HG02943 (cell line): Measurements from ENCODE around the gene DDX51.

Experiments
- ATAC-seq: cut with Tn5 transposase; IDR thresholded peaks from one replicate; pipeline ENCODE4 v1.9.1; 2021; ENCODE audit warnings: mild to moderate bottlenecking, low read depth, moderate library complexity; ENCODE audit not compliant: unreplicated experiment

DDX51 gene

DNA sequence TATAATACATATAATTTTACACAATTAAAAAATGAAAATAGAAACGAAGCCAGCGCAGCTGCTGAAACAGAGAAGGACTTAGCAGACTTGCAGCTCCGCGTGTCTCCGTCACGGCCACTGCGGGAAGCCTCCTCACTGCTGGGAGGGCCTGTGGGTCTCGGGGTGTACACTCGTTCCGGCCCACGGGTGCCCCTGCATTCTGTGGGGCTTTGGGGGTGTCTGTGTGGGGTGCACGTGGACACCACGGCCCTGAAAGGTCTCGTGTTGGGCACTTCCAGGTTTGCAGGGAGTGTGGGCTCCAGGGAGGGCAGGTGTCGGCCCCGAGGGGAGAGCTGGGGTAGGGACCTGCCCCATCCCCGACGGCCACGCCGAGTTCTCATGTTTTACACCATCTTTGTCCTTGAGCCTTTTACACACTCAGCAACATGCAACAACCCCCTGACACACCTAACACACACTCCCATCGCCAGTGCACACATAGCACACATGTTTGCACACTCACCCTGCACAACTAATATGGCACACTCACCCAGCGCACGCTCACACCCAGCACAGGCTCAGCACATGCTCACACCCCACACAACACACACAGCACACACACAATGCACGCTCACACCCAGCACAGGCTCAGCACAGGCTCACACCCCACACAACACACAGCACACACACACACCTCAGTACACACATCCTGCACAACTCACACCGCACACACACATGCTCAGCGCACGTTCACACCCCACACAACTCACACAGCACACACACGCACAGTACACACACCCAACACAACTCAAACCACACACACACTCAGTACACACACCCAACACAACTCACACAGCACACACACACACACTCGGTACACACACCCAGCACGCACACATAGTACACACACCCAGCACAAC is 36.8 kb upstream of the DDX51 start:
- no peak for ATAC-seq

DNA sequence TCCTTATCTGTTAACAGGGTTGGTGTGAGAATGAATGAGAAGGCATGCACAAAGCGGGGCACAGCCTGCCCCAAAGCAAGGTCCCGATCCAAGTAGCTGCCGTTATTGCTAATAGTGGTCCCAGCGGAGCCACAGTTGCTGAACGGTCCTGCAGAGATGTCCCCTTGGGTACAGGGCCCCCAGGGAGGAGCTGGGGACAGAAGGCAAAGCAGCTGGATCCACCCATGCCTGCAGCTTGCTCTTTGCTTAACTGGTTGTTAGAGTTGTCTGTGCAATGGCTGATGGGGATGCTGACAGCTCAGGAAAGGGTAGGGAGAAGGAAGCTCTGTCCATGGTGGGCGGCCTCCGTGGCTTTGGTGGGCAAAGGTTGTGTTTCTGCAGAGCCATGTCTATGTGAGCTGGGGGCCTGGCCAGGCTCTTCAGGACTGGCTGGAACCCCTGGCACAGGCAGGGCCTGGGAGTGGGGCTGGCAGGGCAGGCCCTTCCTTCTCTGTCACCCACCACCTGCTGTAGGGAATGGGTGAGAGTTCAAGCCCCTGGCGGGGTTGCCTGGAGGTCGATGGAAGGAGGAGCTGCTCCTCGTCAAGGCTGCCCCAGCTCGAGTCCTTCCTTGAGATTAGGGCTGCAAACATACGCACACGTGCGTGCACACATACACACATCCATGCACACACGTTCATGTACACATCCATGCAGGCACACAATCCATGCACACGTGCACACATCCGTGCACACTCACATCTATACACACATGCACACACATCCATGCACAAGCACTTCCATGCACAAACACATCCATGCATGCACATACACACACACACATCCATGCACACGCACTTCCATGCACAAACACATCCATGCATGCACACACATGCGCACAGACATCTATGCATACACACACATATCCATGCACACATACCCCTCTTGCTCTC is 35.6 kb upstream of the DDX51 start:
- no peak for ATAC-seq

DNA sequence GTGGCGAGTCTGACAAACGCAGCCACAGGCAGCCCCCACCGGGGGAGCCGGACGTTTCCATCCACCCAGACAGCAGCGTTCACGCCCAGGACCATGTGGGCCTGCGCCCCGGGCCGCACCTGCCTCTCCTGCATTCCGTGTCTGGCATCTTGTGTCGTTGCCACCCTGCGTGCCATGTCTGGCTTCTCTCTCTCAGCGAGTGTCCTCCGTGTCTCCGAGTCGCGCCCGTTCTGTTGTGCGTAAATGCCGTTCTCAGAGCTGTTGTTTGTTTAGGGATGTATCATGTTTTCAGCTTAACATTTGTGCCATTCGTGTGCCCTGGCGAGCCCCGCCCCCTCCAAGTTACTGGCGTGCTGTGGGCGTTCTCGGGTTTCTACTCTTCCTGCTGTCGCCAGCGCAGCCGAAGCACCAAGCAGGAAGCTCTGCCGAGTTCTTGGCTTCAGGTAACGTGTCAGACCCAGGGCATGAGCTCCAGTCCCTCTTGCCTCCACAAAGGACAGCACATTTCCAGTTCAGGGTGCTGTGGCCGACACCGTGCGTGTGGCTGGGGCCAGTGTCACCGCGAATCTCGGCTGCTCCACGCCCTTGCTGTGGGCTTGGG is 34.8 kb upstream of the DDX51 start:
- ATAC-seq: no peak

DNA sequence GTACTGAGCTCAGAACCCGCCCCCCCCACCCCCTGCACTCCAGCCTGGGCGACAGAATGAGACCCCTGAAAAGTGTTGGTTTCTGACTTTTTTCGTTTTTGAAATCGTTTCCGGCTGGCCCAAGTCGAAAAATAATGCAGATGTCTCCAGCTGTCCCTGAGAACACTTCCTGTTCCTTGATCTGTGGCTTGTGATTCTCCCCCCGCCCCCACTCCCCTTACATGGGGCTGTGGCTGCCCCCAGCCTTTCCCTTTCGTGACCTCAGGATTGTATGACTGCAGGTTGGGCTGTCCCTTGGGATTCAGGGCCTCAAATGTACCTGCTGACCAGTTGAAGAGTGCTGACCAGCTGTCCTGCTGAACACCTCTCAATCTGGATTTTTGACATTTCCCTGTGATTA is 34.2 kb upstream of the DDX51 start:
- no peak for ATAC-seq

DNA sequence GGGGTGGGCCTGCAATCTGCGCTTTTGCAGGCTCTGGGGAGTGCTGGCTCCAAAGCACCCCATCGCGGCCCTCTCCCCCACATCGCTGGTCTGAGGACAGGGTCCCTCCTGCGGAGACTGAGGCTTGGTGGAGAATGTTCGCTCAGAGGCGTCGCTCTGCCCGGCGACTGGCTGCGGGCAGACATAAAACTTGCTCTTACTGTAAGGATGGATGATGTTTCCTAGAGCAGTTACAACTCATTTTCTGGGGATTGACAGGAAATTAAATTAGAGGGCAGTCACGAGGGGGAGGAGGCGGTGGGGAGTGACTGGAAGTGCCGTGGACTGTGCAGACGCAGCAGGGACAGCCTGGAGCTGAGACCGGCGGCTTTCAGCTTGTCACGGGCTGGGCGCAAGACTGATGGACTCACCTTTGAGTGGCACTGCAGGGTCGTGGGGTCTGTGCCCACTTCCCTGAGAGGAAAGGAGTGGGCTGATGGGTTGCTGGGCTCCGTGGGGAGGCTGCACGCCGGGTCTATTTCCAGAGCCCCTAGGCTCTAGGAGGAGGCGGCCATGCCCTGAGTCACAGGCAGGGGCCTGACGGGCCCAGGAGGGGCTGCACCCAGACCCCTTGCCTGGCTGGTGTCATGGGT is 32.9 kb upstream of the DDX51 start:
- no peak for ATAC-seq

DNA sequence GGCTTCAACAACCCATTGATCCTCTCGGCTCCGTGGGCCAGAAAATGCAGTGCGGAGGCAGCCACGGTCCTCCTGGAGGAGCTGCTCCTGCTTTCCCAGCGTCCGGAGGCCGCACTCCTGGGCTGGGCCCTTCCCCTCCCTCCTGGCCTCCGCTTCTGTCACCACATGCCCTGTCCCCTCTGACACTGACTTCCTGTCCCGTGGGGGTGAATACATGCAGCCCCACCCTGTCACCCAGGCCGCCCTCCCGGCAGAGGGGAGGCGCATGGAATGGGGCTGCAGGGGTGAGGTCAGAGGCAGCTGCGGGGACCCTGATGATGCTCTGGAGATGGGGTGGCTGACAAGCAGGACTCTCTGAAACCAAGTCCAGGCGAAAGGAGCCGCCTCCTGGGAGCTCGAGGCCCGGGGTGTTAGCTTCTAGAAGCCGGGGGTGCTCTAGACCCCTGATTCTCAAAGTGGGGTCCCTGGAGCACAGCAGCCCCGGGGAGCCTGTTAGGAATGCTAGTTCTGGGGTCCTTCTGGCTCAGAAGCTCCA is 32.3 kb upstream of the DDX51 start:
- ATAC-seq: no peak

DNA sequence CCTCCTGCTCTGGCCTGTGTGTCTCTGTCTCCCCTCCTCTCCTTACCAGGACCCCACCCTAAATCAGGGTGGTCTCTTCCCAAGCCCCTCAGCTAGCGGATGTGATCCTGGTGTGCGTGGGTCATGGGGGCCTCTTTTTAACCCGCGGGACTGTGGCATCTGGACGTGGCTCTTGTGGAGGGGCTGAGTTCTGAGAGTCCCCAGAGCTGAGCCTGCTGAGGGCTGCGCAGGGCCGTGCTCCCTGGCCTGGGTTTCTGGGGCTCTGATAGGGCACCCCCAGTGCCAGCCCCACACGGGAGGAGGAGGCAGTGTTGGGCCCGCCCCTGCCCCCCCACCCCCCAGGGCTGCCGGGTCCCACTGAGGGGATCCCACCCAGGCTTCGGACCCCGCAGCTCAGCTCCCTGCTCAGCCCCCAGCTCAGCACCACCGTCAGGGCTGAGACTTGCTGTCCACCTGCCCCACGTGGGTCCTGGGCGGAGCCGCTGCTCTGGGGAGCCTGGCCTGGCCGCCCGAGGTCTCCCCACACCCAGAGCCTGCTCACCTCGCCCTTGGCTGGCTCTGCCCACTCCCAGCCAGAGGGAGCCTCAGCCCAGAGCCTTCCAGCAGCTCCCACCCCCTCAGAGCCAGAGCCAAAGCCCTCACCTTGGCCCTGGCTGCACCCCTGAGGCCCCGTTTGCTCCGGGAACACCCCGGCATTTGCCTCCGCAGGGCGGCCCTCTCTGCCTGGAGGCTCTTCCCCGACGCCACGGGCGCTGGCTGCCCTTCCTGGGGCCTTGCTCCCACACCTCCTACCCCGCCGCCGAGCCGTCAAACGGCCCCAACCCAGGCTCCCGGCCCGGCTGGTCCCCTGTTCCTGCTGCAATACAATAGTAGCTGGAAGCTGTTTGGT is 31.6 kb upstream of the DDX51 start:
- ATAC-seq: no peak

DNA sequence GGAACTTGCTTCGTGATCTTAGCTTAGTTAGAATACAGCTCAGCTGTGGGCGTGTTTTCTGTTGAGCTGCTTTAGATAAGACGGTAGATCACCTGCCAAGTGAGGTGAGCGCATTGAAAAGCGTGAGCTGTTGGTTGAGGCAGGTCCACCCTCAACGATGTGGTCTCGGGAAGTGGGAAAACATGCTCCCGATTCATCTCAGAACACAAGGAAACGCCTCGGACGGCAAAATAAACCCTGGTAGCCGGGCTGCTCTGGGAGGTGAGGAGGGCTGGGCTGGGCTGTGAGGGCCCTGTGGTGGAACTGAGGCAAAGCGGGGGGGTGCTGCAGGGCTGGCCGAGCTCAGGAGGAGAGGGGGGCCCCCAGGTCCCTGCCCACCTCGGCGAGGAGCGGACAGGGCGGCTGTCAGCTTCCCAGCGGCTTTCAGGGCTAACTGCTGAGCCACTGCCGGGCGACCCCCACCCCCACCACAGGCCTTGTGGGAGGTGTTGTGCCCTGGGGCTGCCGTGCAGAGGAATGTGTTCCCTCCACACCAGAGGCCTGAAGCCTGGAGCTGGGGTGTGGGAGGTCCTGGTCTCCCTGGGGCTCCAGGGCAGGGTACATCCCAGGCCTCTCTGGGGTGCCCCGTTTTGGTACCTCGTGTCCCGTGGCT is 30.8 kb upstream of the DDX51 start:
- ATAC-seq: no peak

DNA sequence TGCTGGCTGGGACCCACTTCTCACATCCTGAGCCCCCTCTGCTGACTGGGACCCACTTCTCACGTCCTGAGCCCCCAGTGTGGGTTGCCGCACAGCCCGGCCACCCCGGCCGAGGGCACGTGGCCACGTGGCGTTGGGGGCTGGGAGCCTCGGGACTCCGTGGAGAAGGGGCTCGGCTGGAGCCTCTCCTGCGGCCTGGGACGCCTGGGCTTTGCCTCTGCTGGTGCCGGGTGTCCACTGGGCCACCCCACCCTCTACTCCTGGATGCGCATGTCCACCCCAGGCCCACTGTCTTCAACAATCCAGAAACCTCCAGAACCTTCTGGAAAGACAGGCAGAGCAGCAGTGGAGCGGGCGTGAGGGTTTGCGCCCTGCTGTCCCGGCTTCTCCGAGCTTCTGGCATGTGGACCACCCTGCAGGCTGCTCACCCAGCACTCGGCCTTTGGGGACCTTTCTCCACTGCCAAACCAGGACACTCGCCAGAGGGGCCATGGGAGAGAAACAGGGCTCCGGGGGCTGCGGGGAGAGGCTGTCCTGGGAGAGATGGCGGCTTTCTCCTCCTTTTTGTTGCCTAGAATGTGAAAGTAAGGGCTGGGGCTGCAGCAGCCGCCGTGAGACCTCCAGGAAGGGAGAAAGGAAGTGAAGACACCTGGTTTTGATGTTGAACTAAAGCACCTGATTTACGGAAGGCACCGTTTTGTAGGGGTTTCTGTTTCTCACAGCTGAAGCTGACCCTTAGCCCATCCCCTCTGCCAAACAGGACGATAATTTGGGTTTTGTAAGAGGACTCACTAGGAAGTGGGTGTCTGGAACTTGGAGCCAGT is 30.1 kb upstream of the DDX51 start:
- ATAC-seq: no peak

DNA sequence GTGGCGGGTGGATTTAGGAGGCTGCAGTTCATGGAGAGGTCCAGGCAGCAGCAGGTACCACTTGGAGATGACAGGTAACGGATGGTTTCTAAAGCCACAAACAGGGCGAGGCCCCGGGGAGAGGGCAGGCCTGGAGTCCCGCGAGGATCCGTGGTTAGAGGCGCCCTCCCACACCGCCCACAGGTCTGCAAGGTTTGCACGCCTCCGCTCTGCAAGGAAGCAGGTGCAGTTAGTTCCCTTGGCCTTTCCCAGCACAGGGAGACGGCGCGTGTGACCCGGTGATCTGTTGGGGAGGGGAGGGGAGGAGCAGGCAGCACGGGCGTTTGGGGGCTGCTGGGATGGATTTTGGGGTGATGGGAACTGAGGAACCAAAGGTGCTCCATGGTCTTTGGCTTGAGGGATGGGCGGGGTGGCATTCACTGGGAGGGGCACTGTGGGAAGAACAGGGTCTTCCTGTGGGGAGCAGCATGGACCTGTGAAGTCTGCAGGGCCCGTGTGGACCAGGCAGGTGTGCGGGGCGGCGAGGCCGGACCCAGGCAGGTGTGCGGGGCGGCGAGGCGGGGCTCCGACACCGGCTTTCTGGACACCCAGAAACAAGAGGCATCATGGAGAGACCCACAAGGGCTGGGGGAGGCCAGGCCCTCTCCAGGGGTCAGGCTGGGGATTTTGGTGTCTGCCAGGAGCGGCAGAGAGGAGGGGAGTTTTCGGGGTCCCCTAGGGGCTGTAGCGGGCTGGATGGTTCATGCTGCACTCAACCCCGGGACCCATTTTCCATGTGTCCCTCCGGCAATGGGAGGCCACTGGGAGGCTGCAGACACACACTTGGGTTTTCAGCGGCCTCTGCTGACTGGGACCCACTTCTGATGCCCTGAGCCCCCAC is 29.3 kb upstream of the DDX51 start:
- ATAC-seq: no peak

DNA sequence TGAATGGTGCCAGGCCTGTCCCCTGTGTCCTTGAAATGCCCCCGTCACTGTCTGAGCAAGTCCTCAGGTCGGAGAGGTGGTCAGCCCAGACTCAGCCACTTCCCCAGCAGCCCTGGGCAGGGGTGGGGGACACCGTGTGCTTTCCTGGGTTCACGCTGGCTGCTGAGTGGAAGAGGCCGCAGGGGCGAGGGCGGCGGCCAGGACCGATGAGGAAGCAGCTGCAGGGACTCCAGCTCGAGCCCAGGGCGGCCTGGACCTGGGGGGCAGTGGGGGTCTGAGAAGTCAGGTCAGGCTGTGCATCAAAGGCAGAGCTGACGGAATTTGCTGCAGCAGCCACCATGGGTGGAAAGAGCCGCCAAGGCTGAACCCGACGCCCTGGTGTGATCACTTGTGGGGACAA is 28.5 kb upstream of the DDX51 start:
- ATAC-seq: no peak

DNA sequence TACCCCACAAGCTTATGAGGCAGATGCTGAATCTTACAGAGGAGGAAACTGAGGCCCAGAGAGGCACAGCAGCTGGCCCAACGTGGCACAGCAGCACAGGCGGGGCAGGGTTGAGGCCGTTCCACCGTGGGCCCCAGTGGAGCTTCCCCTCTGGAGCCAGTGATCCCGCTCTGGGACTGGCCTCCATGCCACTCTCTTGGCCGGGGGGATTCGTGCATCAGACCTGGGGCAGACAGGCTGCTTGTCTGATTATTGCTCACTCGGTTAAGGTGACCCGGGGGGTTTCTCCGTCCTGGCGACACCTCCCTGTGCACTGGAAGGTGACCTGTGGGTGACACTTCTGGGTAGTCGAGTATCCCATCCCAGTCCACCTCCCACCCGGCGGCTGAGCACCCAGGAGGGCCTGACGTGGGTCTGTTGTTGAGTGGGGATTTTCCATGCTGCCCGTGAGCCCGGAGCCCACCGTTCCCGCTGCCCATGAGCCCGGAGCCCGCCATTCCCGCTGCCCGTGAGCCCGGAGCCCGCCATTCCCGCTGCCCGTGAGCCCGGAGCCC is 27.9 kb upstream of the DDX51 start:
- no peak for ATAC-seq

DNA sequence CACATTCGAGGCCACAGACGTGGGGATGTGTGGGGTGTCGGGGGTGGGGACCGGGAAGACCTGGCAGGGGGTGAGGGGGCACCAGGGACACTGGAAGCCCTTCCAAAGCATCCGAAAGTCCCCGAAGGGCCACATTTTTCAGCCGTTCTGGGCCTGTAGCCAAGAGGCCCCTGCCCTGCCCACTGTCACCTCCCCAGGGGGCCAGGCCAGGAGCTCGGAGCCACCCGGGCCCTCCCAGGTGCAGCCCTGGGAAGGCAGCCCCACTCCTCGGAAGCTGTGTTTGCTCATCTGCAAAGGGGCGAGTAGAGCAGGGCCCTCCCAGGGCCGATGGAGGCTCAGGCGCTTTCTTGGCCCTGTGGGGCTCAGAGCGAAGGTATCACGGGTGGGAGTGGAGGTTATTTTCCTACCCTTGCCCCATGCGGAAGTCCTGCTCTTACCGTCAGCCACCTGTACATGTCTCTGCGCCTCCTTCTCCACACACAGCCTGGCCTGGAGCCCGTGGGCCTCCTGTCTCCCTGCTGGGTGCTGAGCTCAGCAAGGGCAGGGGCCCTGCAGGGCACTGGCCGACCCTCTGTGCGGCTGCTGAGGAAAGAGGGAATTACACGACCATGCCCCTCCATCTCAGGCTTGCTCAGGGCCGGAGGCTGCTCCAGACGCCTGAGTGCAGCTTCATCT is 27.3 kb upstream of the DDX51 start:
- no peak for ATAC-seq

DNA sequence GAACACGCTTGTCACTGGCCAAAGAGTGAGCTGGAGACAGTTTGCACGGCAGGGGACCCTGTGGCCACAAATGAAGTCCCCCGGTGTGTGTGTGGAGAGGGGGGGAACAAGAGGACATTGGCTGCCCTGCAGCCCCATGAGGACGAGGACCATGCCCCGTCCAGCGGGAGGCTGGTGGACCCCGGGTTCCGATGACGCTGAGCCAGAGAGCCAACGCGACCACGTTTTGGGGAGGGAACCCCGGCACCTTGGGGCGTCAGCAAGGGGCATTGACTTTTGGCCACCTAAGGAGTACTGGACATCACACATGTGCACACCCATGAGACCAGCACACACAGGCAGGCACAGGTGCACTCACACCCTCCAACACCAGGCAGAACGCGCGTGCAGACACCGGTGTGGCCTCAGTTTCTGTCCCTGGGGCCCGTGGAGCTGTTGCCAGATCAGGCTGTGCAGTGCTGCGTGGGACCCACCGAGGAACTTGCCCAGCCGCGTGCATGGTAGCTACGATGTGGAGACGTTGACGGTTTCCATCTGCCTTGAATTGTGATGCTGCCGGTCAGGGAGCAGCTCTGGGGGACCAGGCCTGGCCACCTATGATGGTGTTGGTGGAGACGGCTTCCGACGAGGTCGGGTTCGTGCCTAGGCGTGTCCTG is 26.6 kb upstream of the DDX51 start:
- no peak for ATAC-seq

DNA sequence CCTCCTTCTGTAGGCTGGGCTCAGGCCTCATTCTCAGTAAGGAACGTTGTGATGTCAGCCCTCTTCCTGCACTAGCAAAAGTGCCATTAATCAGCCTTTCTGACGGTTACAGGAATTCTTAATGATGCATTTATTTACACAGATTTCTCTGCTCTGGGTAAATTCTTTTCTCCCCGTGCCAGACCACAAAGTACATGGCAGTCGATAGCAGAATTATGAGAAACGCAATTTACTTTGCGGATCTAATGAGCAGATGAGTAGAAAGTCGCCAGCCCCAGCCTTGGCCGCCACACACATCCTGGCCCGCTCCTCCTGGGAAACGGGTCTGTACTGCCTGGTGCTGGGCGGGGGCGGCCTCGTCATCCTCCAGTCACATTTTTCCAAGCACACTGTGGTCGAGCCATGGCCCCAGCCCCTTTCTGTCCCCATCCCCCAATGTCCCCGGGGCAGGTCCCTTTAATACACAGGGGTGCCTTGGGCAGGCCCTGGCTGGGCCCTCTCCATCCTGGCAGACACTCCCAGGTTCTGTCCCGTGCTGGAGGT is 26.0 kb upstream of the DDX51 start:
- ATAC-seq: no peak
